OCI-LY3 (cell line): ENCODE data around the gene CWC25.

Experiments
- CTCF ChIP-seq: fragments of 200-600, 300-600 bp; sonication (generic); IDR thresholded peaks from 2 replicates; pipeline ENCODE4 v1.5.1; 2014; ENCODE audit warnings: antibody characterized with exemption, low read length, low read depth
- EZH2phosphoT487 ChIP-seq: fragments of 200-600 bp; shearing (Covaris generic); IDR thresholded peaks from 2 replicates; pipeline ENCODE4 v1.6.1; 2018; ENCODE audit warnings: antibody characterized with exemption, mixed run types, low read depth

- TF ChIP-seq CTCF (no peak), EZH2phosphoT487 (no peak)
Measured at GRCh38 chr17:38768417-38768816, 56.7 kb downstream of the CWC25 start.
